NT2/D1 (cell line): ENCODE results near the gene TNFSF4.

Experiments used
- SUZ12 ChIP-seq: IDR thresholded peaks from 2 replicates; pipeline ENCODE4 v1.6.1; 2011; ENCODE audit not compliant: insufficient read length, insufficient read depth; ENCODE audit errors: extremely low read depth
- YY1 ChIP-seq: IDR thresholded peaks from 2 replicates; pipeline ENCODE4 v1.6.1; 2011; ENCODE audit not compliant: insufficient read length, insufficient read depth
- ZNF274 ChIP-seq: IDR thresholded peaks from 2 replicates; pipeline ENCODE4 v1.6.1; 2011; ENCODE audit warnings: mild to moderate bottlenecking, low read depth, low read length

GRCh38 chr1:173255214-173255813 lies 48.2 kb upstream of the TNFSF4 start:
- TF ChIP-seq YY1 (no peak), ZNF274 (no peak), SUZ12 (no peak)
